Coronary artery (tissue), 2 donors: ENCODE measurements around the gene ANKRD23.
A peak's percentile ranks its signal among the peaks of the same experiment; 100 is the strongest.

ENCODE experiments used
- DNase-seq: peaks from one replicate; pipeline ENCODE4 v3.0.0-alpha.2; 2017; ENCODE audit warnings: low spot score
- H3K27ac ChIP-seq, 2 donors: fragments of 200-600 bp; sonication (generic); one replicate each; pipeline ENCODE4 v1.5.1; 2016 to 2019
- H3K4me3 ChIP-seq: fragments of 200-600 bp; sonication (generic); 2 replicates; pipeline ENCODE4 v1.5.1; 2016; ENCODE audit warnings: mild to moderate bottlenecking, moderate library complexity
- TF ChIP-seq, protein P1 (sequence below): fragments of 200-600 bp; sonication (generic); IDR thresholded peaks from one replicate; pipeline ENCODE4 v1.5.1; 2019; ENCODE audit warnings: antibody characterized with exemption

The ANKRD23 gene

GRCh38 chr2:96824079-96824870, 19.5 kb downstream of the ANKRD23 start:
- TF ChIP-seq, protein P1, sequence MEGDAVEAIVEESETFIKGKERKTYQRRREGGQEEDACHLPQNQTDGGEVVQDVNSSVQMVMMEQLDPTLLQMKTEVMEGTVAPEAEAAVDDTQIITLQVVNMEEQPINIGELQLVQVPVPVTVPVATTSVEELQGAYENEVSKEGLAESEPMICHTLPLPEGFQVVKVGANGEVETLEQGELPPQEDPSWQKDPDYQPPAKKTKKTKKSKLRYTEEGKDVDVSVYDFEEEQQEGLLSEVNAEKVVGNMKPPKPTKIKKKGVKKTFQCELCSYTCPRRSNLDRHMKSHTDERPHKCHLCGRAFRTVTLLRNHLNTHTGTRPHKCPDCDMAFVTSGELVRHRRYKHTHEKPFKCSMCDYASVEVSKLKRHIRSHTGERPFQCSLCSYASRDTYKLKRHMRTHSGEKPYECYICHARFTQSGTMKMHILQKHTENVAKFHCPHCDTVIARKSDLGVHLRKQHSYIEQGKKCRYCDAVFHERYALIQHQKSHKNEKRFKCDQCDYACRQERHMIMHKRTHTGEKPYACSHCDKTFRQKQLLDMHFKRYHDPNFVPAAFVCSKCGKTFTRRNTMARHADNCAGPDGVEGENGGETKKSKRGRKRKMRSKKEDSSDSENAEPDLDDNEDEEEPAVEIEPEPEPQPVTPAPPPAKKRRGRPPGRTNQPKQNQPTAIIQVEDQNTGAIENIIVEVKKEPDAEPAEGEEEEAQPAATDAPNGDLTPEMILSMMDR: no peak
- no peak overlapping the region for H3K4me3 ChIP-seq
- H3K27ac ChIP-seq: no peak overlapping the region
- DNase-seq: no peak

- DNase-seq: no peak
- TF ChIP-seq, protein P1: no peak
- Histone ChIP-seq H3K4me3 (no peak overlapping the region), H3K27ac (no peak overlapping the region)
These were observed 20.6 kb downstream of the ANKRD23 start for GRCh38 chr2:96823198-96823597.

- no peak overlapping the region for H3K27ac ChIP-seq
- no peak overlapping the region for H3K4me3 ChIP-seq
- TF ChIP-seq, protein P1: no peak
- no peak for DNase-seq
These were observed 21.0 kb downstream of the ANKRD23 start for GRCh38 chr2:96822786-96823185.

DNA sequence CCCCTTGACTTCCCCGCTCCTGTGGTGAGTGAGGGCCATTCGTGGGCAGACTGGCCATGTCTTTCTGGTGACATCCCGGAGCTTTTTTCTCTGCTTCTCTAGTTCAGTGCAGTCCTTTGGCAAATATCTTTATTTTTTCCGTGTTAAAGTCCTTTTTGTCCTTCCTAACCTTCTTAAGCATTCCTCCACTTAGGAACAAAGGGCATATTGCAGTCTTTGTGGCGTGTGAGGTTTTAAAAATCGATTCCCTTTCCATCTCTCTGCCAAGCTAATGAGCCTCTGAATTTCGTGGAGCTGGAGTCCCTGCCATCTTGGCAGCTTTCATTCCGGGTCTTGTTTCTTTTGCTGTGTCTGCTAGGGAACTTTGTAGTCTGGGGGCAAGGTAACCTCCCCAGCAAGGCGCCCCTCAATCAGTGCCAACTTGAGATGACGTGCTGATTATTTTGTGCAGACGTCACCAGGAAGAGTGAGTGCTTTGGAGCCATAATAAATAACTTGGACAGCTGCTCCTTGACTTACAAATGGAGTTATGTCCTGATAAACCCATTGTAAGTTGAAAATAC, 22.6 kb downstream of the ANKRD23 start:
- Histone ChIP-seq H3K27ac (no peak overlapping the region), H3K4me3 (no peak overlapping the region)
- DNase-seq: no peak
- TF ChIP-seq, protein P1: no peak

DNA sequence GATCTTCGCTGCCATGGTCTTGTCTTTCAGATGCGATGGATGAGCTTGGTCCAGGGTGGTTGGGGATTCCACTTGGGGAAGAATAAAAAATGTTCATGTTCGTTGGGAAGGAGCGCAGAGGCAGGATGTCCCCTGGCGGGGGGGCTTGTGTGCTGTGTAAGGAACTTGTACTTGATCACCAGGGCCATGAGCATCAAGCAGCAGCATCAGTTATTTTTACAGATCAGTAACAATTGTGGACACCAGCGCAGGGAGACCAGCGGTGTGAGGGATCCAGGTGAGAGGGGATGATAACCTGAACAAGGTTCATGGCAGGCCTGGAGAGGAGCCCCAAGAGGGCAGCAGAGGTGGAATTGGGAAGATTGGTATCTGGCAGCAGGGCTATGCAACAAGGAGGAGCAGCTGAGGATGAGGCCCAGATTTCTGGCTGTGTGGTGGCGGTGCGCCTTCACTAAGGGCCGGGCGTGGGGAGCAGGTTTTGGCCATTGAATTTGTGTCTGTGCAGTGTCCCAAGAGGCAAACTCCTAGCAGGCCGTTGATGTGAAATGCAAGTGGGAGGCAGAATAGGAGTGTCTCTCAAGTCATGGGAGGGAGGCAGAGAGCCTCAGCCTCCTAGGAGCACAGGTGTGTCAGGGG, 23.8 kb downstream of the ANKRD23 start:
- Histone ChIP-seq H3K27ac (no peak overlapping the region), H3K4me3 (no peak overlapping the region)
- TF ChIP-seq, protein P1: no peak
- no peak for DNase-seq

- no peak for DNase-seq
- Histone ChIP-seq H3K27ac (no peak overlapping the region), H3K4me3 (peak overlapping the region; percentile 45)
- TF ChIP-seq, protein P1: no peak
These were observed 24.5 kb downstream of the ANKRD23 start for GRCh38 chr2:96819128-96819875.
